Omental fat pad (tissue), 4 donors: ENCODE data around the gene JUND. TPM values are rescaled to one million over a fixed set of nuclear protein-coding genes. Genes with fewer than 3 reads are reported as not detected.

Experiments used
- ATAC-seq: fragments of 150-250 bp; one replicate; pipeline ENCODE4 v1.9.1; 2016; ENCODE audit warnings: mild to moderate bottlenecking, moderate library complexity; ENCODE audit not compliant: low FRiP score
- DNase-seq: peaks from one replicate; pipeline ENCODE4 v3.0.0-alpha.2; 2019; ENCODE audit warnings: low spot score
- total RNA-seq, 4 donors: library from RNA; depleted of rRNA; stranded (reverse); fragments of >200 nt; gene quantifications; one replicate each; pipeline ENCODE4 v1.1.0, GENCODE V29; 2016
- TF ChIP-seq, protein P1 (sequence below), 3 donors: fragments of 450-650 bp; IDR thresholded peaks; one replicate each; pipeline ENCODE4 v1.5.1; 2016 to 2017; ENCODE audit warnings: antibody characterized with exemption in 3 of 3, mild to moderate bottlenecking in 3 of 3, moderate library complexity in 2 of 3

The JUND gene
- total RNA-seq, 4 donors from 2014 or later = 398 to 859 (median 623) TPM

DNA sequence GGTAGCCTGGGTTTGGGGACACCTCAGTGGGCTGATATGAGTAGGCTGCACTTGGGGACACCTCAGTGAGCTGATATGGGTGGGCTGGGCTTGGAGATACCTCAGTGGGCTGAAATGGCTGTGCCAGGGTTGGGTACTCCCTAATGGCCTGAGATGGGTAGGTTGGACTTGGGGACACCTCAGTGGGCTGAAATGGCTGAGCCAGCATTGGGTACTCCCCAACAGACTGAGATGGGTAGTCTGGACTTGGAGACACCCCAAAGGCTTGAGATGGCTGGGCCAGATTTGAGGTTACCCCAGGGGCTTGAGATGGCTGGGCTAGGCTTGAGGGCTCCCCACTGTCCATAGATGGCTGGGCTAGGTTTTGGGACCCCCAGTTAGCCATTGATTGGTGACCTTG is 19.3 kb downstream of the JUND start:
- ATAC-seq (no peak), DNase-seq (no peak)
- TF ChIP-seq, protein P1, sequence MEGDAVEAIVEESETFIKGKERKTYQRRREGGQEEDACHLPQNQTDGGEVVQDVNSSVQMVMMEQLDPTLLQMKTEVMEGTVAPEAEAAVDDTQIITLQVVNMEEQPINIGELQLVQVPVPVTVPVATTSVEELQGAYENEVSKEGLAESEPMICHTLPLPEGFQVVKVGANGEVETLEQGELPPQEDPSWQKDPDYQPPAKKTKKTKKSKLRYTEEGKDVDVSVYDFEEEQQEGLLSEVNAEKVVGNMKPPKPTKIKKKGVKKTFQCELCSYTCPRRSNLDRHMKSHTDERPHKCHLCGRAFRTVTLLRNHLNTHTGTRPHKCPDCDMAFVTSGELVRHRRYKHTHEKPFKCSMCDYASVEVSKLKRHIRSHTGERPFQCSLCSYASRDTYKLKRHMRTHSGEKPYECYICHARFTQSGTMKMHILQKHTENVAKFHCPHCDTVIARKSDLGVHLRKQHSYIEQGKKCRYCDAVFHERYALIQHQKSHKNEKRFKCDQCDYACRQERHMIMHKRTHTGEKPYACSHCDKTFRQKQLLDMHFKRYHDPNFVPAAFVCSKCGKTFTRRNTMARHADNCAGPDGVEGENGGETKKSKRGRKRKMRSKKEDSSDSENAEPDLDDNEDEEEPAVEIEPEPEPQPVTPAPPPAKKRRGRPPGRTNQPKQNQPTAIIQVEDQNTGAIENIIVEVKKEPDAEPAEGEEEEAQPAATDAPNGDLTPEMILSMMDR (IDR thresholded peaks at IDR 0.05) = no peak

DNA sequence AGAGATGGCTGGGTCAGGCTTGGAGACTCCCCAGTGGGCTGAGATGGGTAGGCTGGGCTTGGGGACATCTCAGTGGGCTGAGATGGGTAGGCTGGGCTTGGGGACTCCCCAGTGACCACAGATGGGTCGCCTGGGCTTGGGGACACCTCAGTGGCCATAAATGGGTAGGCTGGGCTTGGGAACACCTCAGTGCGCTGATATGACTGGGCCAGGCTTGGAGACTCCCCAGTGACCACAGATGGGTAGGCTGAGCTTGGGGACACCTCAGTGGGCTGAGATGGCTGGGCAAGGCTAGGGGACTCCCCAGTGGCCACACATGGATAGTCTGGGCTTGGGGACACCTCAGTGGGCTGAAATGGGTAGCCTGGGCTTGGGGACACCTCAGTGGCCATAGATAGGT is 19.9 kb downstream of the JUND start:
- no peak for ATAC-seq
- no peak for DNase-seq
- TF ChIP-seq, protein P1 (IDR thresholded peaks at IDR 0.05) = no peak

DNA sequence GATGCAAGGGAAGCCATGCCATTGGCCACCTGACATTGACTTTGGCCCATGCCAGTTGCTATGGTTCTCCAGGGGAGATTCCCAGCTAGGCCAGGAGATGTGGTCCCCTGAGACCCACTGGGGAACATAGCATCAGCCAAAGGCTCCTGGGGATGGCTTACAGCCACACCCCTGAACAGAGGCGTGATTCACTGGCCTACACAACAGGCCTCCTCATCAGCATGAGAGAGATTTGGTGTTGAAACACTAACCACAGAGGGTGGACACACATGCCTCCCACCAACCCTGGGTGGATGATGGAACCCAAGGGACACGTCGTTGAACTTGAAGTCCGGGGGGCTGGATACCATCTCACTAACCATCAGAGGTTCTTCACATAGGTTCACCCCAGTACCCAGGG is 21.5 kb downstream of the JUND start:
- DNase-seq (no peak), ATAC-seq (no peak)
- TF ChIP-seq, protein P1 (IDR thresholded peaks at IDR 0.05) = no peak

DNA sequence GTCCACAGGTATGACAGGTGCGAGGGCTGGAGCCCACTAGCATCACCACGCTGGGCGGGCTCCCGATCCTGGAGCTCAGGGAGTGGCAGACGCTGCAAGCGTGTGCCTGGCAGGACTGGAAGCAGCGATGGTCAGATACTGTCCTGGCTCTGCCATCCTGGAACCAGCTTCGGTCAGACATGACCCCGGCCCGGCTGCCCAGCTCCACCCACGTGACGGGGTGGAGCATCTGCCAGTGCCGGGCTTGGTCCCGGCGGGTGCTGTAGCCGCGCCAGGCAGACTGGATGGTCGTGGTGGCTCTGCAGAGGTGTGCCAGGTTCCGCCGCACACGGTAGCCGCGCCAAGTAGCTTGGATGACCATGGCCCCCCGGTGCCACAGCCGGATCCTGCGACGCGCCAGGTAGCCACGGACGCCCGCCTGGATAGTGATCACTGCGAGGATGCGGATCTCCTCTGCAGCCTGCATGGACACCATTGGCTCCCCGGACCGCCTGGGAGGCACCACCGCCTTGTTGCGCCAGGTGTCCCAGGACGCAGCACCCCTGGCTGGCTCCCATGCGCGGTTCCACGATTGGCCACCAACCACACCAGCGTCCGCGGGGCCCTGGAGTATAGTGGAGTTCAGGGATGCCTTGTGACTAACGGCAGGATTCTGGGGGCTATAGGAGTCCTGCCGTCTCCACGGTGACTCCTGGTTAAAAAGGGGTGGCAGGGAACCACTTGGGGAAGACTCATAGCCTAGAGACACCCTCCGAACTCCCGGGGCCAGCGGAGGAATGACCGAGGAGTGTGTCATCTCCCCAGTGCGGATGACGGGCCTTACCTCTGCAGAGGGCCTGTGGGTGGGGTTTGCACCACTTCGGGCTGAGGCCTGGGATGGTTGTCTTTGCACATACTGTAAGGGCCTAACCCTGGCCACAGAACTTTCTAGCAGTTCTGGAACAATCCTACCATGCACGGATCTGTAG is 23.6 kb downstream of the JUND start:
- DNase-seq = no peak
- ATAC-seq = no peak
- TF ChIP-seq, protein P1 (IDR thresholded peaks at IDR 0.05) = no peak

DNA sequence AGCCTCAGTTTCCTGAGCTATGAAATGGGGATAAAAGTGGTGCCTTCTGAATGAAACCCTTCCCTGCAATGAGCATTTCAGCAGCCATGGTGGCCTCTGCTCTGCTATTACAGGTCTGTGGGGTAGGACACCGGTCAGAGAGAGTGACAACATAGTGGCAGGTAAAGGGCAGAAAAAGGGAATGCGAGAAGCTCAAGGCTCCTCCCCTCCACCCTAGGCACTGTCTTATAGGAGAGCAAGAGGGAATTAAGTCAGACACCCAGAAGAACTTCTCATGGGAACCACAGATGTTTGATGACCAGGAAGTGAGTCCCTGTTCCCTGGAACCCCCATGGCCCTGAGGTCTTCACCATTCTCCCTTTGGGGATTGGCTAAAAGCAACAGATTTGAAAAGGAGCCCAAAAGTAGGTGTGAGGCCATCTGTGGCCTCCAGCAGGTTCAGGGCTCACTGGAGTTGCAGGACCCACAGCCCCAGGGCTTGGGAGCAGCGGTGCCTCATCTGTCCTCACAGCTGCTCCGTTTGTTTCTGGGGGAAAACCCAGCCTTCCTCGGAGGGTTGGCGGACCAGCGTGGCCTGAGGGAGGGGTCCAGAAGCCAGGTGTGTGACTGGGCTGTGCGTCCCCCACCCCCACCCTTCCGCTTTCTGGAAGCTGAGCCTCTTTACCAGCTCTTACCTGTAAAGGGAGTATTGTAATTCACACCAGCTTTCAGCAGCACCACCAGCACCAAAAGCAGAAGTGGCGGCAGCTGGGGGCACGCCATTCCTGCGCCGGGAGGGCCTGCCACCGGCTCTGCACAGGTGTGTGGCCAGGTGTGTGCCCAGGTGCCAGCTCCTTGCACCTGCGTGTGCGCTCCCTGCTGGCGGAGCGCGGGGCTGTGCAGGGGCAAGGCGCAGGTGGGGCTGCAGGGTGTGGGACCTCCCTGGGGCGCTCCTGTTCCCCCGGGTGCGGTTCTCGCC is 26.6 kb downstream of the JUND start:
- TF ChIP-seq, protein P1 (IDR thresholded peaks at IDR 0.05) = no peak
- ATAC-seq (no peak), DNase-seq (no peak)

DNA sequence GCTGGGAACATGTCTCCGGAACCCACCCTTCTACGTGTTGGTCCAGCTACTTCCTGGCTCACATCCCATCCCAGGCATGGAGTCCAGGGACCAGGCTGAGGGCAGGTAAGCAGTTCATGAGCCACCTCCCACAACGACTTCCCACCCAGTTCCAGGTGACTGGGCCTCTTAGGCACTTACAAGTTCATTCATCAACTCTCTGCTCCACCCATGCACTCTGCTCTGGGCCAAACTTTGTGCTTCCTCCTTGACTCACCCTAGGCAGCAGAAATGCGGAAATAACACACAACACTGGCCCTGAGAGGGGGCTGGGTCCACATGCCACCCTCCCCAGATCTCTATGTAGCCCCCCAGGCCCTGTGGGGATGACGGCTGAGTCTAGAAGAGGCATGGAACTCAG is 27.7 kb downstream of the JUND start:
- ATAC-seq (no peak), DNase-seq (no peak)
- TF ChIP-seq, protein P1 (IDR thresholded peaks at IDR 0.05) = no peak
